HG02588 (cell line): Measurements from ENCODE around the gene FAM13A.
"Not testable (repeated sequence)": the region's sequence is repeated elsewhere in the genome, so short reads cannot be mapped to it uniquely, and the experiment has no call there.

Experiments
- ATAC-seq: cut with Tn5 transposase; IDR thresholded peaks from one replicate; pipeline ENCODE4 v1.9.1; 2021; ENCODE audit warnings: mild to moderate bottlenecking, moderate library complexity; ENCODE audit not compliant: unreplicated experiment

The FAM13A gene

GRCh38 chr4:89044147-89044900, 12.7 kb downstream of the FAM13A start:
- ATAC-seq, result no peak

- no peak for ATAC-seq
These were observed 14.9 kb downstream of the FAM13A start for GRCh38 chr4:89042055-89042454.

- no peak for ATAC-seq
These were observed 17.2 kb downstream of the FAM13A start for GRCh38 chr4:89039730-89040338.

GRCh38 chr4:89036535-89036934, 20.4 kb downstream of the FAM13A start:
- ATAC-seq, result no peak

- no peak for ATAC-seq
These were observed 25.7 kb downstream of the FAM13A start for GRCh38 chr4:89031272-89031671.

GRCh38 chr4:89029591-89029990, 27.4 kb downstream of the FAM13A start:
- no peak for ATAC-seq

GRCh38 chr4:89026542-89026941, 30.4 kb downstream of the FAM13A start:
- ATAC-seq, result no peak

GRCh38 chr4:89024051-89024675, 32.8 kb downstream of the FAM13A start:
- peak; percentile 98 for ATAC-seq

- ATAC-seq, result no peak
These were observed 33.8 kb downstream of the FAM13A start for GRCh38 chr4:89023140-89023539.

GRCh38 chr4:89022426-89023128, 34.4 kb downstream of the FAM13A start:
- no peak for ATAC-seq

GRCh38 chr4:89021684-89022083, 35.3 kb downstream of the FAM13A start:
- no peak for ATAC-seq

GRCh38 chr4:89021062-89021461, 35.9 kb downstream of the FAM13A start:
- ATAC-seq, result no peak

GRCh38 chr4:89014897-89015296, 42.1 kb downstream of the FAM13A start:
- not testable (repeated sequence) for ATAC-seq

- ATAC-seq, result no peak
These were observed 47.1 kb downstream of the FAM13A start for GRCh38 chr4:89009761-89010369.

- peak; percentile 62 for ATAC-seq
These were observed 47.9 kb downstream of the FAM13A start for GRCh38 chr4:89009115-89009514.

GRCh38 chr4:89008166-89008565, 48.8 kb downstream of the FAM13A start:
- ATAC-seq, result no peak

- ATAC-seq, result no peak
These were observed 49.5 kb downstream of the FAM13A start for GRCh38 chr4:89007338-89007939.

- no peak for ATAC-seq
These were observed 50.7 kb downstream of the FAM13A start for GRCh38 chr4:89006307-89006706.

GRCh38 chr4:89005066-89005465, 51.9 kb downstream of the FAM13A start:
- not testable (repeated sequence) for ATAC-seq

GRCh38 chr4:89001647-89002445, 55.1 kb downstream of the FAM13A start:
- no peak for ATAC-seq
